ENCODE results near the gene PWWP2A. TPM values are rescaled to one million over a fixed set of nuclear protein-coding genes. Genes with fewer than 3 reads are reported as not detected.

PWWP2A gene
- total and polyA plus RNA-seq, 2 donors (not counting 1 experiment from before 2014, with no cell fraction given): 19.6 to 48.8 TPM

GRCh38 chr5:160044967-160045366 lies 74.3 kb downstream of the PWWP2A start:
- Histone ChIP-seq H3K36me3 (replicated peaks in 1 of 2; ENCODE audit: control extremely low read depth in 1 of 2, control insufficient read depth in 1 of 2, extremely low read depth in 1 of 2, insufficient read depth in 2 of 2, low read length in 1 of 2) (peaks cover 0 to 42% of the 10 kb centered on the region in 2 experiments), H3K79me2 (ENCODE audit: control insufficient read depth, insufficient read depth, low read length) (no peaks in the 10 kb centered on the region), H3K4me2 (replicated peaks; ENCODE audit: low read depth, low read length, poor library complexity, severe bottlenecking) (no peak overlapping the region), H3K9ac (ENCODE audit: low read length) (no peak overlapping the region), H2AFZ (ENCODE audit: insufficient read depth, low read depth, low read length, poor library complexity, severe bottlenecking) (no peak overlapping the region), H3K27ac (ENCODE audit: low read length in 2 of 2) (no peak overlapping the region), H3K27me3 (replicated peaks in 1 of 4; ENCODE audit: control extremely low read depth in 1 of 4, control insufficient read depth in 3 of 4, insufficient read depth in 4 of 4, low read length in 3 of 4) (no peaks in the 10 kb centered on the region), H3K4me1 (ENCODE audit: control insufficient read depth in 2 of 2, insufficient read depth in 2 of 2, low read length in 2 of 2) (no peaks in the 10 kb centered on the region), H3K9me3 (ENCODE audit: control extremely low read depth in 1 of 3, control insufficient read depth in 2 of 3, insufficient read depth in 1 of 3, low read length in 2 of 3) (no peaks in the 10 kb centered on the region), H3K4me3 (ENCODE audit: control extremely low read depth in 1 of 5, extremely low read depth in 1 of 5, insufficient read depth in 1 of 5, low read depth in 2 of 5, low read length in 4 of 5) (no peak overlapping the region), H4K20me1 (ENCODE audit: control insufficient read depth, insufficient read depth, low read length, poor library complexity, severe bottlenecking) (no peaks in the 10 kb centered on the region)
- ChIA-PET CTCF (no interaction called here), POLR2A (no interaction called here)
- no peaks in the 10 kb centered on the region for H3K9me3 Mint-ChIP-seq (ENCODE audit: insufficient read depth)
- DNase-seq: no peak
- no peak overlapping the region for H3K4me3 Mint-ChIP-seq
- H3K27me3 Mint-ChIP-seq: no peaks in the 10 kb centered on the region
- H3K4me1 Mint-ChIP-seq: no peaks in the 10 kb centered on the region
- ATAC-seq (ENCODE audit: low read depth): no peak
- H3K27ac Mint-ChIP-seq: no peak overlapping the region
- TF ChIP-seq EZH2 (IDR thresholded peaks at IDR 0.05; ENCODE audit: borderline replicate concordance, insufficient read depth, low read depth, low read length, poor library complexity, severe bottlenecking) (no peak), CTCF (IDR thresholded peaks at IDR 0.05) (no peak)
- no CpG with 5 or more reads among the region's 3 CpGs for WGBS (ENCODE audit: insufficient coverage)
- intact Hi-C loops (cut with micrococcal nuclease): no loop called here

GRCh38 chr5:160044391-160044804 lies 74.9 kb downstream of the PWWP2A start:
- Mint-ChIP-seq H3K4me3 (no peak overlapping the region), H3K9me3 (ENCODE audit: insufficient read depth) (no peaks in the 10 kb centered on the region), H3K27ac (no peak overlapping the region), H3K4me1 (no peaks in the 10 kb centered on the region), H3K27me3 (no peaks in the 10 kb centered on the region)
- intact Hi-C loops (cut with micrococcal nuclease): no loop called here
- 90% methylated on average over 1 of the region's 1 CpG for WGBS (ENCODE audit: insufficient coverage)
- Histone ChIP-seq H3K9ac (ENCODE audit: low read length) (no peak overlapping the region), H2AFZ (ENCODE audit: insufficient read depth, low read depth, low read length, poor library complexity, severe bottlenecking) (no peak overlapping the region), H3K27me3 (replicated peaks in 1 of 4; ENCODE audit: control extremely low read depth in 1 of 4, control insufficient read depth in 3 of 4, insufficient read depth in 4 of 4, low read length in 3 of 4) (no peaks in the 10 kb centered on the region), H3K79me2 (ENCODE audit: control insufficient read depth, insufficient read depth, low read length) (no peaks in the 10 kb centered on the region), H3K4me3 (ENCODE audit: control extremely low read depth in 1 of 5, extremely low read depth in 1 of 5, insufficient read depth in 1 of 5, low read depth in 2 of 5, low read length in 4 of 5) (no peak overlapping the region), H3K4me2 (replicated peaks; ENCODE audit: low read depth, low read length, poor library complexity, severe bottlenecking) (no peak overlapping the region), H4K20me1 (ENCODE audit: control insufficient read depth, insufficient read depth, low read length, poor library complexity, severe bottlenecking) (no peaks in the 10 kb centered on the region), H3K27ac (ENCODE audit: low read length in 2 of 2) (no peak overlapping the region), H3K9me3 (ENCODE audit: control extremely low read depth in 1 of 3, control insufficient read depth in 2 of 3, insufficient read depth in 1 of 3, low read length in 2 of 3) (no peaks in the 10 kb centered on the region), H3K4me1 (ENCODE audit: control insufficient read depth in 2 of 2, insufficient read depth in 2 of 2, low read length in 2 of 2) (no peaks in the 10 kb centered on the region), H3K36me3 (replicated peaks in 1 of 2; ENCODE audit: control extremely low read depth in 1 of 2, control insufficient read depth in 1 of 2, extremely low read depth in 1 of 2, insufficient read depth in 2 of 2, low read length in 1 of 2) (peaks cover under 1 to 36% of the 10 kb centered on the region in 2 experiments)
- DNase-seq: no peak
- ChIA-PET CTCF (no interaction called here), POLR2A (no interaction called here)
- no peak for ATAC-seq (ENCODE audit: low read depth)
- TF ChIP-seq CTCF (IDR thresholded peaks at IDR 0.05) (no peak), EZH2 (IDR thresholded peaks at IDR 0.05; ENCODE audit: borderline replicate concordance, insufficient read depth, low read depth, low read length, poor library complexity, severe bottlenecking) (no peak)

All from B cell (primary cell).